Measurements from ENCODE around the gene ACTR1B. TPM values are rescaled to one million over a fixed set of nuclear protein-coding genes. Genes with fewer than 3 reads are reported as not detected.
"Not testable (repeated sequence)": the region's sequence is repeated elsewhere in the genome, so short reads cannot be mapped to it uniquely, and the experiment has no call there.

ACTR1B gene
- polyA plus RNA-seq, 1 donor from 2014 or later = 11.3 TPM

DNA sequence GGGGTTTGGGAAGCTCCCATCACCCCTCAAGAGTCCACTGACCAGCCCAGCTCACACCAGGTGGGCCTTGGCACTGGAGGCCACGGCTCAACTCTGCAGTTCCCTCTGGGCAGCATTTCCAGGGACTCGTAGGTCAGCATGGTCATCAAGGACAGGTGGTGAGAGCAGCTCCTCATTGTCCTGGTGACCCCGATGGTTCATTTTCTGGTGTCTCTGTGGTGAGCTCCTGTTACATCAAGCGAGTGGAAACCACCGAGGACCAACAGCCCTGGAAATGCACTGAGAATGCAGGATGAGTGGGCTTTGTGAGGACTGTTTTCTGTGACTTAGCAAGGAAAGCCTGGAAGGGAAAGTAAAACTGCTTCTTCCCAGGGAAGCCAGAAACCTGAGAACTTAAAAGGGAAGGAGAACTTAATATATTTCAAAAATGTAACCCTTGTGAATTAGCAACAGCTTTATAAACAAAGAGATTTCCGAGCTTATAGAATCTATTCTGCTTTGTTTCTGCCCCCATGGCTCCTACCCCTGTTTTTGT is 8.8 kb upstream of the ACTR1B start:
- not testable (repeated sequence) for H3K36me3 Mint-ChIP-seq, H3K9me3 Mint-ChIP-seq, H3K27ac Mint-ChIP-seq, H3K4me1 Mint-ChIP-seq, H3K4me3 Mint-ChIP-seq, H3K27me3 Mint-ChIP-seq

DNA sequence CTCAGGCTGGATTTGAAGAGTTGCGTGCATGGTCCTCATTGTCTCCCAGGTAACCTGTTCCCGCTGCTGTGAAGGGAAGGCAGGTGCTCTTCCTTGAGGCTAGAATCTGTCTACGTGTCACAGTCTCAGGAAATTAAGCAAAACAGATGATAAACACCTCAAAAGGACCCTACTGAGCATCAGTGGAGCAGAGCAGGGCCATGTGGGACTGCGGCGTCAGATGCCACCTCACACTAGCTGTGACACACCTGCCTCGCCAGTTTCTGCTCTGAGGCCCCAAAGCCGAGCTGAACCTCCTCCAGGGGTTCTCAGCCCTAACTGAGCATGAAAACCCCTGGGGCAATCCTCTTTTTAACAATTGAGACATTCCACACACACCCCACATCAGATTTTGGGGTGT is 7.7 kb upstream of the ACTR1B start:
- no peaks in the 10 kb centered on the region for H3K9me3 Mint-ChIP-seq
- peaks cover 3% of the 10 kb centered on the region for H3K36me3 Mint-ChIP-seq
- peaks cover 4 to 6% (median 5%) of the 10 kb centered on the region in 3 donors for H3K4me1 Mint-ChIP-seq
- no peaks in the 10 kb centered on the region for H3K27me3 Mint-ChIP-seq
- no peak overlapping the region for H3K4me3 Mint-ChIP-seq
- no peak overlapping the region for H3K27ac Mint-ChIP-seq

DNA sequence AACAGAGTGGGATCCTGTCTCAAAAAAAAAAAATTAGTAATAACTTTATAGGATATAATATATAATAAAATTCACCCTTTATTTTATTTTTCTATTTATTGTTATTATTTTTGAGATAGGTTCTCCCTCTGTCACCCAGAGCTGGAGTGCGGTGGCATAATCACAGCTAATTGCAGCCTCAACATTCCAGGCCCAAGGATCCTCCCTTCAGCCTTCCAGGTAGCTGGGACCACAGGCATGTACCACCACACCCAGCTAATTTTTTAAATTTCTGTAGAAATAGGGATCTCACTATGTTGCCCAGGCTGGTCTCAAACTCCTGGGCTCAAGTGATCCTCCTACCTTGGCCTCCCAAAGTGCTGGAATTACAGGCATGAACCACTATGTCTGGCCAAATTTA is 6.6 kb upstream of the ACTR1B start:
- Mint-ChIP-seq H3K9me3 (no peaks in the 10 kb centered on the region), H3K36me3 (peaks cover 2% of the 10 kb centered on the region), H3K27ac (no peak overlapping the region), H3K4me1 (peaks cover 4 to 6% (median 5%) of the 10 kb centered on the region in 3 donors), H3K27me3 (no peaks in the 10 kb centered on the region), H3K4me3 (no peak overlapping the region)

DNA sequence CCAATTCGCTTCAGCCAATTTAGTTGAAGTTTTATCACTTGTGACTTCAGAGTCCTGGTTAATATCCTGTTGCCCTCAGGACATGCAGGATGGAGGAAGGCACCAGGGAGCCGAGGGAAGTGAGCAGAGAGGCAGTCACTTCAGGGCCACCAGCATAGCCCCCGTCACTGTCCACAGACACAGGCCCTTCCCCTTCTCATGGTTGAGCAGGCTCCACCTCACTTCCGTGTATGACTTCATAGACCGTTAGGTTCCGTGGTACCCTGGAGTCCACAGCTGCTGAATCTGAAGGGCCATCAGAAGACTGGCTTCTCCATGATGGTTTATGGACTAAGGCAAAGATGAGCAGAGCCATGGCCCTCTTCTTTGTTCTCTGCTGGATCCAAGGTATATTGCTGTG is 5.6 kb upstream of the ACTR1B start, which contains the start of gene C2orf92:
Gene C2orf92 (plus strand): TSS at position 266 of the 400 bp plus-strand sequence. CDS start 76 bp downstream, at position 342.
- peak within 1 kb of the TSS in 2 of 3 donors; percentile 64 to 77 for H3K27ac Mint-ChIP-seq
- H3K9me3 Mint-ChIP-seq = no peaks in the 10 kb centered on the region
- H3K27me3 Mint-ChIP-seq = no peaks in the 10 kb centered on the region
- H3K4me1 Mint-ChIP-seq = peaks cover 3 to 6% (median 4%) of the 10 kb centered on the region in 3 donors
- peaks cover 2% of the 10 kb centered on the region for H3K36me3 Mint-ChIP-seq
- H3K4me3 Mint-ChIP-seq = peak within 1 kb of the TSS in 3 of 4 donors; percentile 54 to 73 (median 63)

DNA sequence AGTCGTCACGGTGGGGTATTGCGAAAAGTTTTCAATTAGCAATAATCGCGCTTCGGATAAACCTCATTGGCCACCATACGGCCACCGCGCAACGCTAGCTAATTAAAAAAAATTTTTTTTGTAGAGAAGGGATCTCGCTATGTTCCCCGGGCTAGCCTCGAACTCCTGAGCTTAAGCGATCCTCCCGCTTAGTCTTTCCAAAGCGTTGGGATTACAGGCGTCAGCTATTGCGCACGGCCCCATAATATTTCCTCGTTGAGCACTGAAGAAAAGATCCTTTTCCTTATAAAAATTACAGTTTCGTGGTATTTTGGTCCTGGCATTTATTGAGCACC is 759 bp upstream of the ACTR1B start:
- H3K27me3 Mint-ChIP-seq = no peaks in the 10 kb centered on the region

DNA sequence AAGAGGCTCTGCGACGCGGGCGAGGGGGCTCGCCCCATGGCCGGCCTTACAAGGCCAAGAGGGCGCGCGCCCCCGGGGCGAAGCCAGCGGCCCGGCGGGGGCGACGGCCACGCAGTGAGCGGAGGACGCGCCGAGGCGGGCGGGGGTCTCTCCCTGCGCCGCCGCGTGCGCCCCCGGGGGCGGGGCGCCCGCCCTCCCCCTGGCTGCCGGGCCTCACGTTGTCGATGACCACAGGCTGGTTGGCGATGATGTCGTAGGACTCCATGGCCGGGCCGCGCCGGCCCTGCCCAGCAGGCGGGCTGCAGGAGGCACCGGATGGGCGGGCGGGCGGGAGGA is 250 bp downstream of the ACTR1B start:
- no peaks in the 10 kb centered on the region for H3K27me3 Mint-ChIP-seq
- H3K36me3 Mint-ChIP-seq = no peaks in the 10 kb centered on the region
- H3K4me3 Mint-ChIP-seq = peak overlapping the region; percentile 94 to 100 (median 96)
- H3K27ac Mint-ChIP-seq = peak overlapping the region in 2 of 3 donors; percentile 96 to 99
- H3K4me1 Mint-ChIP-seq = peaks cover 19 to 22% (median 21%) of the 10 kb centered on the region in 3 donors
- H3K9me3 Mint-ChIP-seq = no peaks in the 10 kb centered on the region

More for the DNA sequence above, 759 bp upstream of the ACTR1B start:
- peaks cover 19 to 22% (median 22%) of the 10 kb centered on the region in 3 donors for H3K4me1 Mint-ChIP-seq
- peak overlapping the region; percentile 91 to 99 (median 96) for H3K4me3 Mint-ChIP-seq
- peak overlapping the region; percentile 89 to 97 (median 95) for H3K27ac Mint-ChIP-seq
- H3K9me3 Mint-ChIP-seq = no peaks in the 10 kb centered on the region
- no peaks in the 10 kb centered on the region for H3K36me3 Mint-ChIP-seq

DNA sequence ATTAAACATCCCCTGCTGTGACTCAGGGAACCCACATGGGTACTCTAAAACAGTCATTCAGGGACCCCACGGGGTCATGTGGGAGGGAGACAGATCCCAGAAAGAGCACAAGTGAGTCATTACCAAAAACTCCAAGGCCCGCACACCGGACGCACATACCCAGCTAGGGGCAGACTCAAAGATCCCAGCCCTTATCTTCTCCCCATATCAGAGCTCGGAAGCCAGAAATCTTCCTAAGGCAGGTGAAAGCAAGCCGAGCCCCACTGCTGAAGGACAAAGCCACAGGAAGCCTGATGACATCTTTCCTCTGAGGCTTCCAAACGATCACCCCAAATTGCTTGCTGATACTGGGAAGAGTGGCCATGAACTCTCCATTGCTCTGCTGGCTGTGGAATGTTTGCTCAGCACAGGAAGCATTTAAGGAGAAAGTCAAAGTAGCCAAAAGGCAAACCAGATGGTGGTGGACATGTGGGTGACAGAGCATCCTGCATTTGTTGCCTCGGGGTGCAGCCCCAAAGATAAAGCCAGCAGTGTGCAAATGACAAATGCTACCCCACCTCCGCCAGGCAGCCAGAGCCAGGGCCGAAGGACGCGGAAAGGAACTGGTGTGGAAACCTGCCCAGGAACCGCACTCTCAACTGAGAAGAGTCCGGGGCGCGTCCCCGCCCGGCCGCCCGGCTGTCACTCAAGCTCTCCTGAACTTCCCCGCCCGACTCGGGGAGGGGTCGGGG is 784 bp downstream of the ACTR1B start:
- Mint-ChIP-seq H3K27ac (peak overlapping the region; percentile 93 to 99 (median 96)), H3K4me3 (peak overlapping the region; percentile 94 to 100 (median 96))

DNA sequence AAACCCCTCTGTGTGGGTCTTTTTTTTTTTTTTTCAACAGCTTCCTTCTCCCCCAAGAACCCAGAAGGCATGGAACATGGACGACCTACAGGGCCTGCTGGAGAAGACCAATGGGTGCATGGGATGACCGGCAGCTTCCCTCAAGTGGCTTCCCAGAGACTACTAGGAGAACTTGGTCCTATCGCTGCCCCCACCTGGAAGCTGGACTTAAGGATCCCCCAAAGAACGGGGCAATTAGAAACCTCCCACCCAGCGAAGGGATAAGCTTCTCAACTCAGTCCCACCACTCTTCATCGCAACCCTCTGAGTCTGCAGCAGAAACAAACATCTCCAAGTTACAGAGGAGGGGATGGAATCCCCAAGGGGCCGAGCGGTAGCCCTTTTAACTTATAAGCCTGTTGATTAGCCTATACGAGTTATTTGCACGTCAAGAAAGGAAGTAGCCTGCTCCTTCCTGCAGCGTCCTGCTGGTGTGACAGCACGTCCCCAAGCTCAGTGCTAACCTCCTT is 1.4 kb downstream of the ACTR1B start:
- Mint-ChIP-seq H3K27me3 (no peaks in the 10 kb centered on the region), H3K4me3 (peak overlapping the region; percentile 94 to 100 (median 96)), H3K4me1 (peaks cover 19 to 22% (median 21%) of the 10 kb centered on the region in 3 donors), H3K27ac (peak overlapping the region; percentile 93 to 99 (median 96)), H3K36me3 (no peaks in the 10 kb centered on the region), H3K9me3 (no peaks in the 10 kb centered on the region)

More for the DNA sequence above, 784 bp downstream of the ACTR1B start:
- no peaks in the 10 kb centered on the region for H3K27me3 Mint-ChIP-seq
- no peaks in the 10 kb centered on the region for H3K36me3 Mint-ChIP-seq
- H3K4me1 Mint-ChIP-seq = peaks cover 19 to 22% (median 21%) of the 10 kb centered on the region in 3 donors
- no peaks in the 10 kb centered on the region for H3K9me3 Mint-ChIP-seq

DNA sequence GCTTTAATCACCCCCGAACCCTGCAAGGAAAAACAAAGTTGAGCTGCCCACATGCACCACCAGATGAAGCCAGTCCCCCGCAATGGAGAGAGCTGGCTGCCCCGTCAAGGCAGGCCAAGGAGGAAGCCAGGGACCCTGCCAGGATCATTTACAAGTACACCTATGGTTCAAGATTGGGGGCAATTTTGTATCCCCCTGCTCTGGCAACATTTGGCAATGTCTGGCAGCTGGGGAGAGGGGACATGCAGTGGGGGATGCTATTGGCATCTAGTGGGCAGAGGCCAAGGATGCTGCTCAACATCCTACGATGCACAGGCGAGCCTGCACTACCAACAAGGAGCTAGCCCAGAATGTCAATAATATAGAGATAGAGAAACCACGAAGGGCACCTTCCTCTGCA is 1.9 kb downstream of the ACTR1B start:
- Mint-ChIP-seq H3K4me1 (peaks cover 19 to 21% (median 21%) of the 10 kb centered on the region in 3 donors), H3K27ac (peak overlapping the region in 2 of 3 donors; percentile 93 to 99), H3K27me3 (no peaks in the 10 kb centered on the region), H3K4me3 (peak overlapping the region in 3 of 4 donors; percentile 96 to 100 (median 96)), H3K9me3 (no peaks in the 10 kb centered on the region), H3K36me3 (no peaks in the 10 kb centered on the region)

DNA sequence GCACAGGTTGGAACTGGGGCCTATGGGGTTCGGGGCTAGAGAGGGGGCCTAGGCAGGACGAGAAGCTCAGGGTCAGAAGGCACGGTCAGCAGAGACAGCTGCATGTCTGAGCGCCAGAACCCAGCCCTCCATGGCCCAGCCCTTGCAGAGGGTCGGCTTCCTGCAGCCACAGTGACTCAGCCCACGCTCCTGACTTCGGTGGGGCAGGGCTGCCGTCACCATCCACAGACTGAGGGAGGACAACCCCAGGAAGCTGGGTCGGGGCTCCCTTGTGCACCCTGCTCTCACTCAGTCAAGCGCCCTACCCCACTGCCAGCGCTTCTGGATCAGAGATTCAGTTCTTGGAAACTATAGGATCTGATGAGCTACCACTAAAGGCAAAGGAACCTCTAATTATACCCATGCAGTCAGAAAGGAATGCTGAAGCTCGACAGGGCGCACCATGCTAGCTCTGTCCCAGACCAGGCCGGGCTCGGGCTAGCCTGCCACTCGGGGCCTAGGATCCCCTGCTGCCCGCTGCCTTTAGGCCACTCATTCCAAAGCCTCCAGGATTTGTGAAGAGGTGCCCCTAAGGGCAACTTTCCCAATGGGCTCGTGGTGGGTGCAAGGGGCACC is 3.0 kb downstream of the ACTR1B start:
- peak overlapping the region in 2 of 4 donors; percentile 33 to 100 for H3K4me3 Mint-ChIP-seq
- H3K27ac Mint-ChIP-seq = peak overlapping the region in 1 of 3 donors; percentile 99
- no peaks in the 10 kb centered on the region for H3K27me3 Mint-ChIP-seq
- H3K36me3 Mint-ChIP-seq = no peaks in the 10 kb centered on the region
- no peaks in the 10 kb centered on the region for H3K9me3 Mint-ChIP-seq
- H3K4me1 Mint-ChIP-seq = peaks cover 17 to 21% (median 18%) of the 10 kb centered on the region in 3 donors

DNA sequence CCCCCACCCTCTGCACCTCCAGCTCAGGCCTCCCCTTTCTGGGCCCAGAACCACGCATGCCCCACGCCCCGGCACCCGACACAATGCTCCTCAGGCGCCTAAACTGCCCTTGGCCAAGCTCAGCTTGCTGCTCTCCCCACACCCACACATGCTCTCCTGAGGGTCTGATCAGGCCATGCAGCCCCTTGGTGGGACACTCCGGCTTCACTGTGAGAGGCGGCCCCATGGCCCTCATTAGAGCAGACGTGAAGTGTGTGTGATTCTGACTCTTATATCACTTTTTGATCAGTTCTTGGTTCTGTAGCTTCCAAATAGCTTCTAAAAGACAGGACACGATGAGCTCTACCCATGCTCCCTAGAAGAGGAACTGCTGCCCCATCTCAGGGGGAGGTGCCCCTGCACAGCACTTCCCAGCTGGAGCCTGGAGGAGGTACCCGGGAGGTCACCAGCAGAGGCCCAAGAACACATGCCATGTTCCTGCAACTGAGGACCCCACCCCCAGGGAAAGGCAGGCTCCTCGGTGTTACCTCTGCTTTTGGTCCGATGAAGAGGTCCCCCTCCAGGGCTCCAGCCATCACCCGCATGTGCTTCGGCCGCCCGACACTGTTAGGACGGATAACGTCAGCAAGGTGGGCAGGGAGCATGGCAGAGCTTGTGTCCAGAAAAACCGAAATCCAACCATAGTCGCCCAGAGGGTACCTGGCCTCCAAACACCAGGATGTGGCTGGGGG is 3.6 kb downstream of the ACTR1B start:
- Mint-ChIP-seq H3K27ac (no peak overlapping the region), H3K36me3 (no peaks in the 10 kb centered on the region), H3K4me1 (peaks cover 18 to 19% (median 18%) of the 10 kb centered on the region in 3 donors), H3K27me3 (no peaks in the 10 kb centered on the region), H3K9me3 (no peaks in the 10 kb centered on the region), H3K4me3 (peak overlapping the region in 2 of 4 donors; percentile 39 to 100)

DNA sequence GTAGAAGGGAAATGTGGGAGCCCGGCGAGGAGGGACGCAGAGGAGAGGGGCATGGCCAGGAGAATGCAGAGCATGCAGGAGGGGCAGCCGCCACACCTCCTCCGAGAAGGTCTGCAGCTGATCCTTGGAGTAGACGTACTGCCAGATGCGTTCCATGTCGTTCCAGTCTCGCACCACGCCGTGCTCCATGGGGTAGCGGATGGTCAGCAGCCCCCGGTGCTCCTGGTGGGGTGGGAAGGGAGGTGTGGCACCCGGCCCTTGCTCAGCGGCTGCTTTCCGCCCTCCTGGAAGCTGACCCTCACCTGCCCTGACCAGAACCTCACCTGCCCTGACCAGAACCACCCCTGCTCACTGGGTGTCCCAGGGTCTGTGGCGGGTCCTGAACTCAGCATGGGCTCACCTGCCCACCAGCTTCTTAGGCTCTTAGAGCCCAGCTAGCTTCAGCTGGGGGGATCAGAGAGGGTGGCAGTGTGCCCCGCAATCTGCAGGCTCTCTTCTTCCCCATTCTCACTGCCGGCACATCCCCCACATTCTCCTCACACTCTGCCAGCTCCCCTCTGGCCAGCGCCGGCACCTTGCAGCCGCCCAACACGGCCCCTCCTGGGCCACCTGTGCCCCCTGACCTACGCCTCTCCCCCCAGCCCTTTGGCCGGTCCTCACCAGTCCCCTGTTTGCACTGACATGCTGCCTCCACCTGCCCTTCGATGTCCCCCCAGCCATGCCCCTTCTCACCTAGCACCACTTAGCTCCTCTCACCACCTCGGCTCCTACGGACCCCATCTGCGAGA is 4.4 kb downstream of the ACTR1B start:
- Mint-ChIP-seq H3K27me3 (no peaks in the 10 kb centered on the region), H3K4me3 (peak overlapping the region in 1 of 4 donors; percentile 43), H3K9me3 (no peaks in the 10 kb centered on the region), H3K27ac (no peak overlapping the region), H3K4me1 (peaks cover 17 to 19% (median 18%) of the 10 kb centered on the region in 3 donors), H3K36me3 (peaks cover under 1% of the 10 kb centered on the region)

DNA sequence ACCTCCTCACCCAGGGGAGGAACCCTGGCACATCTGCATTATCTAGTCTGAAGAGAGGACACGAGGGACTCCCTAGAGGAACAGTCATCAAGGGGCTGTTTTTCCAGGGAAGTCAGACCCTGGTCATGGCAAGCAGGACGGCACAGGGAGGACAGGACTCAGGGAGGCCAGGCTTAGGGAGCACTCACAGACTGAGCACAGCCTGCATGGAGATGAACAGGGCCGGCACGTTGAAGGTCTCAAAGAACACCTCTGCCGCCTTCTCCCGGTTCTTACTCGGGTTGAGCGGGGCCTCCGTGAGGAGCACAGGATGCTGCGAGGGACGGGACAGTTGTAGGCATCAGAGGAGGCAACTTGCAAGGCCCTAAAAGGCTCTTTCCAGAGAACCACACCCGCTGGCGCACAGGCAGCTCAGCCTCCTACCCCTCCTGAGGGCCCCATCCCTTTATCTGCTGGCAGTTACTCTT is 5.1 kb downstream of the ACTR1B start:
- Mint-ChIP-seq H3K36me3 (peaks cover 4% of the 10 kb centered on the region), H3K4me1 (peaks cover 17 to 19% (median 18%) of the 10 kb centered on the region in 3 donors), H3K9me3 (peaks cover 0 to 1% (median 0%) of the 10 kb centered on the region in 3 donors), H3K27ac (no peak overlapping the region), H3K27me3 (no peaks in the 10 kb centered on the region), H3K4me3 (peak overlapping the region in 1 of 4 donors; percentile 43)

Measured in IgD-negative memory B cell (primary cell).